Limb (tissue), 2 donors: ENCODE results near the gene MGAT3.
A peak's percentile ranks its signal among the peaks of the same experiment; 100 is the strongest.
"Not testable (repeated sequence)": the region's sequence is repeated elsewhere in the genome, so short reads cannot be mapped to it uniquely, and the experiment has no call there.

Source experiments
- DNase-seq, 2 donors: peaks; one replicate each; pipeline ENCODE4 v3.0.0-alpha.2; 2016; ENCODE audit errors: extremely low spot score in 2 of 2

MGAT3 gene

GRCh38 chr22:39490135-39490798, 33.5 kb downstream of the MGAT3 start:
- peak; percentile 69 to 78 for DNase-seq

- no peak for DNase-seq
These were observed 34.3 kb downstream of the MGAT3 start for GRCh38 chr22:39490966-39491680.

- no peak for DNase-seq
These were observed 34.9 kb downstream of the MGAT3 start for GRCh38 chr22:39491696-39492095.

- no peak for DNase-seq
These were observed 35.4 kb downstream of the MGAT3 start for GRCh38 chr22:39492186-39492585.

GRCh38 chr22:39493759-39494158, 36.9 kb downstream of the MGAT3 start:
- DNase-seq = no peak

- DNase-seq = no peak
These were observed 37.8 kb downstream of the MGAT3 start for GRCh38 chr22:39494471-39495120.

- DNase-seq = peak; percentile 56 to 78
These were observed 39.5 kb downstream of the MGAT3 start for GRCh38 chr22:39496131-39496838.

- DNase-seq = no peak
These were observed 40.6 kb downstream of the MGAT3 start for GRCh38 chr22:39497429-39497828.

GRCh38 chr22:39498368-39498767, 41.6 kb downstream of the MGAT3 start:
- no peak for DNase-seq

GRCh38 chr22:39498802-39499201, 42.0 kb downstream of the MGAT3 start:
- DNase-seq = no peak

GRCh38 chr22:39500101-39500500, 43.3 kb downstream of the MGAT3 start:
- DNase-seq = no peak

GRCh38 chr22:39501644-39502108, 44.9 kb downstream of the MGAT3 start:
- DNase-seq = no peak

- peak; percentile 96 to 100 for DNase-seq
These were observed 45.4 kb downstream of the MGAT3 start, which contains the start of gene MIEF1 for GRCh38 chr22:39502109-39502788. MIEF1 (plus strand) TSS chr22:39502290; CDS start chr22:39511295, 9,005 bp downstream.

GRCh38 chr22:39502789-39503409, 46.1 kb downstream of the MGAT3 start:
- no peak for DNase-seq

- no peak for DNase-seq
These were observed 46.8 kb downstream of the MGAT3 start for GRCh38 chr22:39503630-39504029.

GRCh38 chr22:39504071-39504470, 47.3 kb downstream of the MGAT3 start:
- DNase-seq = no peak

- DNase-seq = not testable (repeated sequence)
These were observed 50.2 kb downstream of the MGAT3 start for GRCh38 chr22:39507021-39507420.

- DNase-seq = no peak
These were observed 51.6 kb downstream of the MGAT3 start for GRCh38 chr22:39508393-39508792.

GRCh38 chr22:39510529-39511149, 53.8 kb downstream of the MGAT3 start:
- DNase-seq = no peak

- no peak for DNase-seq
These were observed 54.4 kb downstream of the MGAT3 start for GRCh38 chr22:39511226-39511625.
